WTC11 (cell line): ENCODE results near the gene EPB41L4B.

Experiments used
- JUN ChIP-seq: sonication (generic); formaldehyde crosslinking; IDR thresholded peaks from 2 replicates; pipeline ENCODE4 v1.8.0; 2023; ENCODE audit warnings: mild to moderate bottlenecking, missing genetic modification reagents
- TF ChIP-seq, protein P1 (sequence below): sonication (generic); formaldehyde crosslinking; IDR thresholded peaks from 2 replicates; pipeline ENCODE4 v1.8.0; 2022; ENCODE audit warnings: mild to moderate bottlenecking, missing genetic modification reagents
- TF ChIP-seq, protein P2 (sequence below): sonication (generic); formaldehyde crosslinking; IDR thresholded peaks from 2 replicates; pipeline ENCODE4 v1.8.0; 2022; ENCODE audit warnings: mild to moderate bottlenecking, missing genetic modification reagents

DNA sequence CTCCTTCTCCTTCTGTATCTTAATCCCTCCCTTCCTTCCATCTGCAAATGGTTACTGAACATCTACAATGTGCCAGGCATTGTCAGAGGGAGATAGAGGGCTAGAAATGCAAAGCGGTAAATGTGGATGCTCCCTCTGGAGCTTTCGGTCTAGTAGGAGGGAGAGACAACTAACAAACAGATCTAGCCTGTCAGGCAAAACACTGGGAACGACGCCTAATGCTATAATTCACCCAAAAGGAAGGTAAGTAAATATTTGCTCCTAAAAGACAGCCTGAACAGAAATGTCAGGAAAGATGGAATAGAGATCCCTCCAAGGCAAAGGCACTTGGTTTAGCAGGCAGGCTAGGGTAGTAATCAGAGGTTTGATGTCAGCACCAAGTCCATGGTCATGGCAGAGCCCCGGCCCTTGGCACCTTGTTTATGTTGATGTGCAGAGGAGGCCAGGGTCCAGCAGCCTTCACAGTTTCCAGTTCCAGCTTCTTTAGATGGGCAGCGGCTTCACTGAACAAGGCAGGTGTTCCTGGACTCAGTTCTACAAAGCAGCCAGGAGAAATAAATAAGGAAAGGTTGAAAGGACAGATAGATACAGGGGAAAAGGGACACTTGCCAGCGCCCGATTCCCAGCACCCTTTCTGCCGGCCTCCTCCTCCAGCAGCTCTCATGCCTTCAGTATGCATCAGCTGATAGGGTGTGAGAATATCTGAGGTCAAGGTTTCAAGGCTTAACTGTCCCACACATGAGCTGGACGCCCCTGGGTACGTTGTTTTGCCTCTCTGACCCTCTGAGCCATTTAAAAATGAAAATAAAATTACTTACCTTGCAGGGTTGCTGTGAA, 107.4 kb downstream of the EPB41L4B start:
- TF ChIP-seq, protein P1, sequence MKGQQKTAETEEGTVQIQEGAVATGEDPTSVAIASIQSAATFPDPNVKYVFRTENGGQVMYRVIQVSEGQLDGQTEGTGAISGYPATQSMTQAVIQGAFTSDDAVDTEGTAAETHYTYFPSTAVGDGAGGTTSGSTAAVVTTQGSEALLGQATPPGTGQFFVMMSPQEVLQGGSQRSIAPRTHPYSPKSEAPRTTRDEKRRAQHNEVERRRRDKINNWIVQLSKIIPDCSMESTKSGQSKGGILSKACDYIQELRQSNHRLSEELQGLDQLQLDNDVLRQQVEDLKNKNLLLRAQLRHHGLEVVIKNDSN (CRISPR knock-in tag) = no peak
- TF ChIP-seq JUN (CRISPR knock-in tag) = no peak
- TF ChIP-seq, protein P2, sequence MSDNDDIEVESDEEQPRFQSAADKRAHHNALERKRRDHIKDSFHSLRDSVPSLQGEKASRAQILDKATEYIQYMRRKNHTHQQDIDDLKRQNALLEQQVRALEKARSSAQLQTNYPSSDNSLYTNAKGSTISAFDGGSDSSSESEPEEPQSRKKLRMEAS = no peak
